ENCODE measurements around the gene CYP2C19.
"Not testable (repeated sequence)": the region's sequence is repeated elsewhere in the genome, so short reads cannot be mapped to it uniquely, and the experiment has no call there.

CYP2C19 gene

GRCh38 chr10:94747137-94747536 lies 15.3 kb upstream of the CYP2C19 start:
- Histone ChIP-seq H3K36me3 (replicated peaks; ENCODE audit: low read depth, low read length) (no peaks in the 10 kb centered on the region), H3K27ac (ENCODE audit: low read length) (no peak overlapping the region), H3K79me2 (ENCODE audit: low read length) (no peaks in the 10 kb centered on the region), H3K9ac (ENCODE audit: low read length) (no peak overlapping the region), H3K9me3 (ENCODE audit: insufficient read depth, low read length) (no peaks in the 10 kb centered on the region), H2AFZ (ENCODE audit: low read depth, low read length) (no peak overlapping the region), H4K20me1 (ENCODE audit: insufficient read depth, low read length) (no peaks in the 10 kb centered on the region), H3K4me2 (ENCODE audit: low read length) (no peak overlapping the region), H3K4me3 (ENCODE audit: low read length) (no peak overlapping the region), H3K27me3 (ENCODE audit: low read depth, low read length) (no peaks in the 10 kb centered on the region), H3K4me1 (ENCODE audit: low read length) (no peaks in the 10 kb centered on the region)
- TF ChIP-seq CTCF (IDR thresholded peaks at IDR 0.05; ENCODE audit: low read depth, low read length) = no peak
- TF ChIP-seq EZH2phosphoT487 (IDR thresholded peaks at IDR 0.05; ENCODE audit: low read depth) = no peak

GRCh38 chr10:94747838-94748237 lies 14.6 kb upstream of the CYP2C19 start:
- H3K36me3 ChIP-seq (replicated peaks; ENCODE audit: low read depth, low read length) = no peaks in the 10 kb centered on the region
- no peaks in the 10 kb centered on the region for H3K9me3 ChIP-seq (ENCODE audit: insufficient read depth, low read length)
- no peak overlapping the region for H3K4me3 ChIP-seq (ENCODE audit: low read length)
- no peaks in the 10 kb centered on the region for H4K20me1 ChIP-seq (ENCODE audit: insufficient read depth, low read length)
- H3K27me3 ChIP-seq (ENCODE audit: low read depth, low read length) = no peaks in the 10 kb centered on the region
- no peaks in the 10 kb centered on the region for H3K79me2 ChIP-seq (ENCODE audit: low read length)
- no peak for TF ChIP-seq CTCF (IDR thresholded peaks at IDR 0.05; ENCODE audit: low read depth, low read length)
- no peak for TF ChIP-seq EZH2phosphoT487 (IDR thresholded peaks at IDR 0.05; ENCODE audit: low read depth)
- no peak overlapping the region for H3K9ac ChIP-seq (ENCODE audit: low read length)
- no peak overlapping the region for H2AFZ ChIP-seq (ENCODE audit: low read depth, low read length)
- H3K4me1 ChIP-seq (ENCODE audit: low read length) = no peaks in the 10 kb centered on the region
- H3K27ac ChIP-seq (ENCODE audit: low read length) = no peak overlapping the region
- H3K4me2 ChIP-seq (ENCODE audit: low read length) = no peak overlapping the region

GRCh38 chr10:94757916-94758315 lies 4.6 kb upstream of the CYP2C19 start:
- no peak overlapping the region for H3K9ac ChIP-seq (ENCODE audit: low read length)
- no peaks in the 10 kb centered on the region; the same call in 1 of the 2 replicates for H3K27me3 ChIP-seq (ENCODE audit: low read depth, low read length)
- H3K9me3 ChIP-seq (ENCODE audit: insufficient read depth, low read length) = no peaks in the 10 kb centered on the region
- H2AFZ ChIP-seq (ENCODE audit: low read depth, low read length) = no peak overlapping the region
- H3K4me2 ChIP-seq (ENCODE audit: low read length) = no peak overlapping the region
- no peaks in the 10 kb centered on the region for H3K79me2 ChIP-seq (ENCODE audit: low read length)
- H3K36me3 ChIP-seq (replicated peaks; ENCODE audit: low read depth, low read length) = no peaks in the 10 kb centered on the region
- H3K4me3 ChIP-seq (ENCODE audit: low read length) = no peak overlapping the region
- H3K4me1 ChIP-seq (ENCODE audit: low read length) = no peaks in the 10 kb centered on the region
- TF ChIP-seq CTCF (IDR thresholded peaks at IDR 0.05; ENCODE audit: low read depth, low read length) (no peak), EZH2phosphoT487 (IDR thresholded peaks at IDR 0.05; ENCODE audit: low read depth) (no peak)
- H3K27ac ChIP-seq (ENCODE audit: low read length) = no peak overlapping the region
- H4K20me1 ChIP-seq (ENCODE audit: insufficient read depth, low read length) = no peaks in the 10 kb centered on the region

GRCh38 chr10:94760586-94761178 lies 1.8 kb upstream of the CYP2C19 start:
- Histone ChIP-seq H3K27me3 (ENCODE audit: low read depth, low read length) (no peaks in the 10 kb centered on the region; the same call in 1 of the 2 replicates), H3K4me3 (ENCODE audit: low read length) (no peak overlapping the region), H3K79me2 (ENCODE audit: low read length) (no peaks in the 10 kb centered on the region), H3K9ac (ENCODE audit: low read length) (no peak overlapping the region), H2AFZ (ENCODE audit: low read depth, low read length) (no peak overlapping the region), H3K27ac (ENCODE audit: low read length) (no peak overlapping the region), H3K36me3 (replicated peaks; ENCODE audit: low read depth, low read length) (no peaks in the 10 kb centered on the region), H4K20me1 (ENCODE audit: insufficient read depth, low read length) (no peaks in the 10 kb centered on the region), H3K4me1 (ENCODE audit: low read length) (no peaks in the 10 kb centered on the region), H3K9me3 (ENCODE audit: insufficient read depth, low read length) (no peaks in the 10 kb centered on the region), H3K4me2 (ENCODE audit: low read length) (no peak overlapping the region)
- TF ChIP-seq CTCF (IDR thresholded peaks at IDR 0.05; ENCODE audit: low read depth, low read length) (no peak), EZH2phosphoT487 (IDR thresholded peaks at IDR 0.05; ENCODE audit: low read depth) (no peak)

- not testable (repeated sequence) for H3K79me2 ChIP-seq (ENCODE audit: low read length); H3K4me3 ChIP-seq (ENCODE audit: low read length); H3K9me3 ChIP-seq (ENCODE audit: insufficient read depth, low read length); H3K27me3 ChIP-seq (ENCODE audit: low read depth, low read length); H2AFZ ChIP-seq (ENCODE audit: low read depth, low read length); H3K4me1 ChIP-seq (ENCODE audit: low read length); H4K20me1 ChIP-seq (ENCODE audit: insufficient read depth, low read length); H3K9ac ChIP-seq (ENCODE audit: low read length); H3K36me3 ChIP-seq (replicated peaks; ENCODE audit: low read depth, low read length); H3K27ac ChIP-seq (ENCODE audit: low read length); H3K4me2 ChIP-seq (ENCODE audit: low read length)
Measured at GRCh38 chr10:94775425-94775824, 12.9 kb downstream of the CYP2C19 start.
